IMR-90 (cell line): ENCODE measurements around the gene HS6ST3. TPM values are rescaled to one million over a fixed set of nuclear protein-coding genes. Genes with fewer than 3 reads are reported as not detected.

Source experiments
- ATAC-seq: fragments of 200-7000 bp; cut with Tn5 transposase; 2 replicates; pipeline ENCODE4 v1.9.1; 2020; ENCODE audit warnings: low read depth, mild to moderate bottlenecking, moderate library complexity
- BruUV-seq: library from RNA; stranded (reverse); fragments of 400-500 nt; replicated peaks from 2 replicates; lab custom pipeline; 2021; lab: Mats Ljungman, UMichigan
- CTCF ChIA-PET: fragments of 300-600 bp; formaldehyde crosslinking; extraction: SDS; loops from one replicate; lab custom pipeline; 2021; ENCODE audit warnings: antibody characterized with exemption; lab: Yijun Ruan, JAX
- POLR2A ChIA-PET: fragments of 300-600 bp; sonication (Branson Sonifier 250); formaldehyde crosslinking; loops from one replicate; lab custom pipeline; 2022; ENCODE audit warnings: antibody characterized with exemption; ENCODE audit not compliant: unreplicated experiment; lab: Charles Lee
- DNase-seq: peaks from one replicate; pipeline ENCODE4 v3.0.0; 2013
- H2AFZ ChIP-seq: replicated peaks from 2 replicates; pipeline ENCODE3; 2013; ENCODE audit warnings: low read length, mild to moderate bottlenecking; ENCODE audit not compliant: poor library complexity
- H2AK5ac ChIP-seq: 2 replicates; pipeline ENCODE4 v1.6.1; 2013; ENCODE audit warnings: low read depth, low read length, inconsistent platforms
- H2AK9ac ChIP-seq: replicated peaks from 2 replicates; pipeline ENCODE3; 2013; ENCODE audit warnings: mild to moderate bottlenecking, low read depth, low read length, moderate library complexity; ENCODE audit not compliant: poor library complexity
- H2BK120ac ChIP-seq: 2 replicates; pipeline ENCODE4 v1.6.1; 2013; ENCODE audit warnings: low read depth, low read length, inconsistent platforms
- H2BK15ac ChIP-seq: 3 replicates; pipeline ENCODE4 v1.6.1; 2013; ENCODE audit warnings: low read depth, low read length, inconsistent platforms
- H2BK20ac ChIP-seq: 2 replicates; pipeline ENCODE4 v1.6.1; 2013; ENCODE audit warnings: low read depth, mild to moderate bottlenecking, inconsistent platforms, low read length, moderate library complexity
- H2BK5ac ChIP-seq: 2 replicates; pipeline ENCODE4 v1.6.1; 2013; ENCODE audit warnings: mild to moderate bottlenecking, low read depth, low read length, inconsistent platforms; ENCODE audit not compliant: poor library complexity, severe bottlenecking
- H3K14ac ChIP-seq: replicated peaks from 2 replicates; pipeline ENCODE4 v1.6.1; 2013; ENCODE audit warnings: low read depth, low read length, inconsistent platforms
- H3K18ac ChIP-seq: 2 replicates; pipeline ENCODE4 v1.6.1; 2013; ENCODE audit warnings: low read depth, low read length, control low read depth
- H3K23ac ChIP-seq: 2 replicates; pipeline ENCODE4 v1.6.1; 2013; ENCODE audit warnings: low read depth, low read length, inconsistent platforms
- H3K27ac ChIP-seq: 2 replicates; pipeline ENCODE4 v1.5.1; 2013; ENCODE audit warnings: mild to moderate bottlenecking, control low read depth, low read length; ENCODE audit not compliant: insufficient read depth
- H3K27me3 ChIP-seq: 2 replicates; pipeline ENCODE4 v1.6.1; 2013; ENCODE audit warnings: low read length; ENCODE audit not compliant: control insufficient read depth, insufficient read depth
- H3K36me3 ChIP-seq: 2 replicates; pipeline ENCODE4 v1.6.1; 2013; ENCODE audit warnings: low read length, mixed read lengths; ENCODE audit not compliant: control insufficient read depth, insufficient read depth
- H3K4ac ChIP-seq: 2 replicates; pipeline ENCODE4 v1.6.1; 2013; ENCODE audit warnings: low read depth, low read length, inconsistent platforms
- H3K4me1 ChIP-seq: 2 replicates; pipeline ENCODE4 v1.6.1; 2013; ENCODE audit warnings: low read length, mixed read lengths; ENCODE audit not compliant: control insufficient read depth, insufficient read depth
- H3K4me2 ChIP-seq: 2 replicates; pipeline ENCODE4 v1.6.1; 2013; ENCODE audit warnings: low read depth, mild to moderate bottlenecking, control low read depth, low read length, moderate library complexity
- H3K4me3 ChIP-seq: 2 replicates; pipeline ENCODE4 v1.5.1; 2013; ENCODE audit warnings: low read depth, mild to moderate bottlenecking, control low read depth, low read length, moderate library complexity; ENCODE audit not compliant: insufficient read depth
- H3K56ac ChIP-seq: 2 replicates; pipeline ENCODE4 v1.6.1; 2013; ENCODE audit warnings: low read length, inconsistent platforms; ENCODE audit not compliant: insufficient read depth; ENCODE audit errors: extremely low read depth
- H3K79me1 ChIP-seq, 2 experiments: 2 replicates each; pipeline ENCODE4 v1.6.1; 2013; ENCODE audit warnings: low read length in 2 of 2, inconsistent platforms in 1 of 2, low read depth in 1 of 2
- H3K9ac ChIP-seq: 2 replicates; pipeline ENCODE4 v1.6.1; 2013; ENCODE audit warnings: low read depth, low read length, control low read depth
- H3K9me1 ChIP-seq: 2 replicates; pipeline ENCODE4 v1.6.1; 2013; ENCODE audit warnings: low read length, inconsistent platforms; ENCODE audit not compliant: insufficient read depth
- H3K9me3 ChIP-seq: 2 replicates; pipeline ENCODE4 v1.6.1; 2013; ENCODE audit warnings: low read length; ENCODE audit not compliant: control insufficient read depth, insufficient read depth
- H4K20me1 ChIP-seq: 2 replicates; pipeline ENCODE4 v1.6.1; 2013; ENCODE audit warnings: low read length, inconsistent platforms; ENCODE audit not compliant: insufficient read depth
- H4K5ac ChIP-seq: 2 replicates; pipeline ENCODE4 v1.6.1; 2013; ENCODE audit warnings: mild to moderate bottlenecking, low read depth, low read length, control low read depth
- H4K8ac ChIP-seq, 2 experiments: 2 replicates each; pipeline ENCODE4 v1.6.1; 2013; ENCODE audit warnings: low read depth in 2 of 2, low read length in 2 of 2, control low read depth in 1 of 2, inconsistent platforms in 1 of 2
- H4K91ac ChIP-seq: 2 replicates; pipeline ENCODE4 v1.6.1; 2013; ENCODE audit warnings: low read depth, low read length, inconsistent platforms; ENCODE audit not compliant: insufficient read depth
- BHLHE40 ChIP-seq: fragments of 150-350 bp; IDR thresholded peaks from 2 replicates; pipeline ENCODE4 v1.6.1; 2016; ENCODE audit warnings: mild to moderate bottlenecking, low read depth, low read length
- CEBPB ChIP-seq: IDR thresholded peaks from 2 replicates; pipeline ENCODE4 v1.6.1; 2012; ENCODE audit warnings: low read depth, low read length, improper control_type of control experiment
- CHD1 ChIP-seq: IDR thresholded peaks from 2 replicates; pipeline ENCODE4 v1.6.1; 2012; ENCODE audit warnings: low read depth, low read length, improper control_type of control experiment
- FOS ChIP-seq: fragments of 150-350 bp; IDR thresholded peaks from 2 replicates; pipeline ENCODE4 v1.6.1; 2016; ENCODE audit warnings: low read depth, low read length
- MAFK ChIP-seq: IDR thresholded peaks from 2 replicates; pipeline ENCODE4 v1.6.1; 2012; ENCODE audit warnings: low read depth, low read length, improper control_type of control experiment
- MAZ ChIP-seq: IDR thresholded peaks from 2 replicates; pipeline ENCODE4 v1.6.1; 2012; ENCODE audit warnings: low read depth, mild to moderate bottlenecking, low read length, improper control_type of control experiment, moderate library complexity, borderline replicate concordance
- MXI1 ChIP-seq: IDR thresholded peaks from 2 replicates; pipeline ENCODE4 v1.6.1; 2012; ENCODE audit warnings: low read depth, mild to moderate bottlenecking, low read length, moderate library complexity, borderline replicate concordance
- NFE2L2 ChIP-seq: fragments of 150-350 bp; IDR thresholded peaks from 2 replicates; pipeline ENCODE4 v1.6.1; 2016; ENCODE audit warnings: low read depth, mild to moderate bottlenecking, low read length
- POLR2A ChIP-seq: IDR thresholded peaks from 2 replicates; pipeline ENCODE4 v1.6.1; 2012; ENCODE audit warnings: mild to moderate bottlenecking, low read depth, low read length
- RAD21 ChIP-seq: IDR thresholded peaks from 2 replicates; pipeline ENCODE4 v1.6.1; 2012; ENCODE audit warnings: low read length, improper control_type of control experiment
- RCOR1 ChIP-seq: IDR thresholded peaks from 2 replicates; pipeline ENCODE4 v1.6.1; 2012; ENCODE audit warnings: mild to moderate bottlenecking, low read length, improper control_type of control experiment; ENCODE audit not compliant: insufficient replicate concordance
- RFX5 ChIP-seq: IDR thresholded peaks from 2 replicates; pipeline ENCODE4 v1.8.0; 2012; ENCODE audit warnings: low read depth, mild to moderate bottlenecking, low read length, moderate library complexity
- SMC3 ChIP-seq: fragments of 150-350 bp; IDR thresholded peaks from 2 replicates; pipeline ENCODE4 v1.6.1; 2016; ENCODE audit warnings: low read depth, mild to moderate bottlenecking, antibody characterized with exemption, low read length, moderate library complexity
- WGBS, 2 experiments: methylation state at CpG; one replicate each; pipeline versions ENCODE4 v1.1.5 to v1.1.7; 2013; ENCODE audit warnings: missing lambda C conversion rate in 2 of 2; ENCODE audit not compliant: insufficient read length in 1 of 2; ENCODE audit errors: extremely low coverage in 2 of 2; 5-methylcytosine and 5-hydroxymethylcytosine counted together
- dilution Hi-C: fragments of 300-500 bp; cut with HindIII; formaldehyde crosslinking; loops from one replicate; pipeline ENCODE4 v1.14.3; 2018; ENCODE audit warnings: low sequenced_read_pairs; ENCODE audit not compliant: unreplicated experiment
- in situ Hi-C: fragments of 300-500 bp; cut with MboI; formaldehyde crosslinking; loops from 3 replicates; pipeline ENCODE4 v1.14.3; 2019; ENCODE audit warnings: low sequenced_read_pairs, inconsistent platforms, mixed read lengths
- intact Hi-C: fragments of 100-400 bp; cut with micrococcal nuclease; formaldehyde crosslinking; loops from 2 replicates; pipeline ENCODE4 v1.10.0; 2022
- polyA plus RNA-seq, 3 experiments: library from polyadenylated mRNA; depleted of rRNA; stranded (reverse); fragments of >200 nt; gene quantifications; 2 replicates each; pipeline ENCODE4 v1.2.3, GENCODE V29; 2012; ENCODE audit warnings: low replicate concordance in 1 of 3
- total RNA-seq: library from RNA; depleted of rRNA; stranded (reverse); fragments of >200 nt; gene quantifications from 2 replicates; pipeline ENCODE4 v1.2.3, GENCODE V29; 2012
- TF ChIP-seq, protein P1 (sequence below): conservative IDR thresholded peaks from 2 replicates; pipeline ENCODE4 v1.5.1; 2012; ENCODE audit warnings: mild to moderate bottlenecking, low read depth, low read length, improper control_type of control experiment
- TF ChIP-seq, protein P2 (sequence below): fragments of 150-350 bp; IDR thresholded peaks from 2 replicates; pipeline ENCODE4 v1.6.1; 2016; ENCODE audit warnings: low read depth, mild to moderate bottlenecking, low read length, moderate library complexity, borderline replicate concordance
- TF ChIP-seq, protein P3 (sequence below): fragments of 150-350 bp; IDR thresholded peaks from 2 replicates; pipeline ENCODE4 v1.6.1; 2017; ENCODE audit warnings: mild to moderate bottlenecking, antibody characterized with exemption, low read length, low read depth

Gene HS6ST3
- total and polyA plus RNA-seq, 2 of the 4 experiments (the other 2 are of a cell fraction): not detected

DNA sequence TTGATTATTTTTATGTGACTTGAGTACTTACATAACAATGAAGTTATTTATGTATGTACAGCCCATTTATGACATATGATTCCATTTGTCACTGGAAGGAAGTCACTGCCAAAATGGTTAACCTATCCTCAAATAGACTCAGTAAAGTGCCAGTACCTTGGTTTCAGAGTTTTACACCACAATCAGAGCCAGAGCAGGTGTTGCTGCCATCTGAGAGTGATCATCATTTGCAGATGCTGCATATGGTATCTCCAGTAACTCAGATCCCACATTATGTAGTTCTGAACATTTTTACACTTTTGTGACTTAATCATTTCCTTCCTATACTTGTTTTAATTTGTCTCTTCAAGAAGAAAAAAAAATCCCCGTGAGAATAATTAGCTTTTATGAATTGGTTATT is 313.3 kb downstream of the HS6ST3 start:
- no peak overlapping the region for H4K91ac ChIP-seq
- H2AK5ac ChIP-seq: no peak overlapping the region
- no TSS peak for BruUV-seq
- H2AK9ac ChIP-seq: no peak overlapping the region
- ChIA-PET POLR2A (no interaction called here), CTCF (no interaction called here)
- ATAC-seq (no peak), DNase-seq (no peak)
- no peaks in the 10 kb centered on the region for H3K4me1 ChIP-seq
- no peak overlapping the region for H4K5ac ChIP-seq
- H3K27me3 ChIP-seq: no peaks in the 10 kb centered on the region
- H3K18ac ChIP-seq: no peak overlapping the region
- no peak overlapping the region for H2AFZ ChIP-seq
- no peak overlapping the region for H4K8ac ChIP-seq
- H2BK15ac ChIP-seq: no peak overlapping the region
- no peak overlapping the region for H3K56ac ChIP-seq
- H3K4me2 ChIP-seq: no peak overlapping the region
- H3K23ac ChIP-seq: no peak overlapping the region
- no CpG with 5 or more reads among the region's 1 CpG for WGBS, 2 experiments
- TF ChIP-seq MXI1: no peak
- TF ChIP-seq RCOR1: no peak
- TF ChIP-seq FOS: no peak
- TF ChIP-seq SMC3: no peak
- TF ChIP-seq POLR2A: no peak
- no peak for TF ChIP-seq MAZ
- TF ChIP-seq, protein P1, sequence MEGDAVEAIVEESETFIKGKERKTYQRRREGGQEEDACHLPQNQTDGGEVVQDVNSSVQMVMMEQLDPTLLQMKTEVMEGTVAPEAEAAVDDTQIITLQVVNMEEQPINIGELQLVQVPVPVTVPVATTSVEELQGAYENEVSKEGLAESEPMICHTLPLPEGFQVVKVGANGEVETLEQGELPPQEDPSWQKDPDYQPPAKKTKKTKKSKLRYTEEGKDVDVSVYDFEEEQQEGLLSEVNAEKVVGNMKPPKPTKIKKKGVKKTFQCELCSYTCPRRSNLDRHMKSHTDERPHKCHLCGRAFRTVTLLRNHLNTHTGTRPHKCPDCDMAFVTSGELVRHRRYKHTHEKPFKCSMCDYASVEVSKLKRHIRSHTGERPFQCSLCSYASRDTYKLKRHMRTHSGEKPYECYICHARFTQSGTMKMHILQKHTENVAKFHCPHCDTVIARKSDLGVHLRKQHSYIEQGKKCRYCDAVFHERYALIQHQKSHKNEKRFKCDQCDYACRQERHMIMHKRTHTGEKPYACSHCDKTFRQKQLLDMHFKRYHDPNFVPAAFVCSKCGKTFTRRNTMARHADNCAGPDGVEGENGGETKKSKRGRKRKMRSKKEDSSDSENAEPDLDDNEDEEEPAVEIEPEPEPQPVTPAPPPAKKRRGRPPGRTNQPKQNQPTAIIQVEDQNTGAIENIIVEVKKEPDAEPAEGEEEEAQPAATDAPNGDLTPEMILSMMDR: no peak
- no peak for TF ChIP-seq MAFK
- no peak for TF ChIP-seq BHLHE40
- no peak for TF ChIP-seq NFE2L2
- TF ChIP-seq, protein P2, sequence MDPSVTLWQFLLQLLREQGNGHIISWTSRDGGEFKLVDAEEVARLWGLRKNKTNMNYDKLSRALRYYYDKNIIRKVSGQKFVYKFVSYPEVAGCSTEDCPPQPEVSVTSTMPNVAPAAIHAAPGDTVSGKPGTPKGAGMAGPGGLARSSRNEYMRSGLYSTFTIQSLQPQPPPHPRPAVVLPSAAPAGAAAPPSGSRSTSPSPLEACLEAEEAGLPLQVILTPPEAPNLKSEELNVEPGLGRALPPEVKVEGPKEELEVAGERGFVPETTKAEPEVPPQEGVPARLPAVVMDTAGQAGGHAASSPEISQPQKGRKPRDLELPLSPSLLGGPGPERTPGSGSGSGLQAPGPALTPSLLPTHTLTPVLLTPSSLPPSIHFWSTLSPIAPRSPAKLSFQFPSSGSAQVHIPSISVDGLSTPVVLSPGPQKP: no peak
- no peak for TF ChIP-seq RAD21
- TF ChIP-seq CEBPB: no peak
- TF ChIP-seq RFX5: no peak
- TF ChIP-seq CHD1: no peak
- TF ChIP-seq, protein P3, sequence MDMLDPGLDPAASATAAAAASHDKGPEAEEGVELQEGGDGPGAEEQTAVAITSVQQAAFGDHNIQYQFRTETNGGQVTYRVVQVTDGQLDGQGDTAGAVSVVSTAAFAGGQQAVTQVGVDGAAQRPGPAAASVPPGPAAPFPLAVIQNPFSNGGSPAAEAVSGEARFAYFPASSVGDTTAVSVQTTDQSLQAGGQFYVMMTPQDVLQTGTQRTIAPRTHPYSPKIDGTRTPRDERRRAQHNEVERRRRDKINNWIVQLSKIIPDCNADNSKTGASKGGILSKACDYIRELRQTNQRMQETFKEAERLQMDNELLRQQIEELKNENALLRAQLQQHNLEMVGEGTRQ: no peak
- H4K20me1 ChIP-seq: no peaks in the 10 kb centered on the region
- no peak overlapping the region for H3K4ac ChIP-seq
- dilution Hi-C loops: no loop called here
- no peak overlapping the region for H3K4me3 ChIP-seq
- no peaks in the 10 kb centered on the region; the same call in 1 of the 2 replicates for H3K9me3 ChIP-seq
- H2BK5ac ChIP-seq: no peak overlapping the region
- H3K36me3 ChIP-seq: no peaks in the 10 kb centered on the region
- H3K27ac ChIP-seq: no peak overlapping the region
- H3K9ac ChIP-seq: no peak overlapping the region
- H2BK20ac ChIP-seq: no peak overlapping the region
- no peaks in the 10 kb centered on the region for H3K79me1 ChIP-seq
- intact Hi-C loops: no loop called here
- in situ Hi-C loops: no loop called here
- no peak overlapping the region for H2BK120ac ChIP-seq
- H3K14ac ChIP-seq: no peak overlapping the region
- no peaks in the 10 kb centered on the region for H3K9me1 ChIP-seq
